Endodermal cell (in vitro differentiated cells): Measurements from ENCODE around the gene RASL10B. TPM values are rescaled to one million over a fixed set of nuclear protein-coding genes. Genes with fewer than 3 reads are reported as not detected.

ENCODE experiments used
- DNase-seq: peaks from one replicate; pipeline ENCODE4 v3.0.0-alpha.2; 2017
- H3K27ac ChIP-seq: 2 replicates; pipeline ENCODE4 v1.5.1; 2013; ENCODE audit warnings: mild to moderate bottlenecking, low read depth, low read length, moderate library complexity
- H3K27me3 ChIP-seq: 2 replicates; pipeline ENCODE4 v1.6.1; 2013; ENCODE audit warnings: mild to moderate bottlenecking, low read length, moderate library complexity; ENCODE audit not compliant: insufficient read depth, control insufficient read depth, poor library complexity, severe bottlenecking
- H3K36me3 ChIP-seq: 2 replicates; pipeline ENCODE4 v1.7.0; 2013; ENCODE audit warnings: mild to moderate bottlenecking, low read length, moderate library complexity; ENCODE audit not compliant: control insufficient read depth, insufficient read depth
- H3K4me1 ChIP-seq: one replicate; pipeline ENCODE4 v1.7.0; 2013; ENCODE audit warnings: low read length; ENCODE audit not compliant: control insufficient read depth, insufficient read depth
- H3K4me3 ChIP-seq: 2 replicates; pipeline ENCODE4 v1.5.1; 2013; ENCODE audit warnings: mild to moderate bottlenecking, low read length, moderate library complexity
- H3K9ac ChIP-seq: 2 replicates; pipeline ENCODE4 v1.6.1; 2013; ENCODE audit warnings: mild to moderate bottlenecking, low read length, moderate library complexity; ENCODE audit not compliant: poor library complexity, severe bottlenecking; ENCODE audit errors: extremely low read depth
- H3K9me3 ChIP-seq: 2 replicates; pipeline ENCODE4 v1.6.1; 2013; ENCODE audit warnings: mild to moderate bottlenecking, low read length, moderate library complexity; ENCODE audit not compliant: control insufficient read depth
- H3K27ac Mint-ChIP-seq: 2 replicates; pipeline ENCODE4 v1.8.0; 2020; ENCODE audit warnings: mixed read lengths
- H3K27me3 Mint-ChIP-seq: 2 replicates; pipeline ENCODE4 v1.8.0; 2021; ENCODE audit warnings: mild to moderate bottlenecking, mixed read lengths; ENCODE audit not compliant: insufficient read depth
- H3K36me3 Mint-ChIP-seq: 2 replicates; pipeline ENCODE4 v1.8.0; 2020; ENCODE audit warnings: low read depth, mixed read lengths
- H3K4me1 Mint-ChIP-seq: 2 replicates; pipeline ENCODE4 v1.8.0; 2020; ENCODE audit warnings: mixed read lengths
- H3K4me3 Mint-ChIP-seq: 2 replicates; pipeline ENCODE4 v1.8.0; 2020; ENCODE audit warnings: mild to moderate bottlenecking, moderate library complexity, mixed read lengths
- H3K9me3 Mint-ChIP-seq: 2 replicates; pipeline ENCODE4 v1.8.0; 2020; ENCODE audit warnings: mild to moderate bottlenecking, mixed read lengths
- CTCF ChIP-seq: fragments of 200-600 bp; sonication (generic); conservative IDR thresholded peaks from 2 replicates; pipeline ENCODE4 v1.5.0; 2021; ENCODE audit warnings: antibody characterized with exemption, mild to moderate bottlenecking
- WGBS, 2 experiments: methylation state at CpG; one replicate each; pipeline versions ENCODE4 v1.1.5 to v1.1.7; 2013; ENCODE audit warnings: missing lambda C conversion rate in 2 of 2, mixed read lengths in 1 of 2; ENCODE audit not compliant: insufficient coverage in 1 of 2, insufficient read length in 1 of 2; 5-methylcytosine and 5-hydroxymethylcytosine counted together
- total RNA-seq, 2 donors: library from RNA; stranded (reverse); fragmentation: NEBNext Ultra II Directional in 1 of 2; extraction: Animal tissue kit (Norgen Biotek cat#: 25700) in 1 of 2; gene quantifications; 2 replicates in 1 of 2; 3 replicates in 1 of 2; pipeline ENCODE4 v1.2.1, GENCODE V29; 2021

Gene RASL10B
- total RNA-seq, 2 donors from 2014 or later: 28.6 to 31.9 TPM

- H3K27ac Mint-ChIP-seq: no peak overlapping the region
- peaks cover 18% of the 10 kb centered on the region for H3K4me1 Mint-ChIP-seq
- Histone ChIP-seq H3K4me1 (peaks cover 4% of the 10 kb centered on the region), H3K27ac (no peak overlapping the region), H3K4me3 (no peak overlapping the region), H3K9ac (no peak overlapping the region), H3K9me3 (no peaks in the 10 kb centered on the region), H3K36me3 (peaks cover 44% of the 10 kb centered on the region), H3K27me3 (no peaks in the 10 kb centered on the region)
- 85% methylated on average over 3 of the region's 3 CpGs; no CpG with 5 or more reads in 1 of the 2 experiments for WGBS, 2 experiments
- no peaks in the 10 kb centered on the region for H3K9me3 Mint-ChIP-seq
- no peak overlapping the region for H3K4me3 Mint-ChIP-seq
- no peak for DNase-seq
- H3K36me3 Mint-ChIP-seq: peaks cover 37% of the 10 kb centered on the region
- no peak for TF ChIP-seq CTCF
- no peaks in the 10 kb centered on the region for H3K27me3 Mint-ChIP-seq
Observed at GRCh38 chr17:35708149-35708548, 23.3 kb upstream of the RASL10B start.

GRCh38 chr17:35708951-35709350 is 22.5 kb upstream of the RASL10B start:
- peaks cover 33% of the 10 kb centered on the region for H3K36me3 Mint-ChIP-seq
- peaks cover 52% of the 10 kb centered on the region for H3K36me3 ChIP-seq
- no peaks in the 10 kb centered on the region for H3K27me3 ChIP-seq
- H3K4me1 ChIP-seq: peaks cover 4% of the 10 kb centered on the region
- WGBS, 2 experiments: 80 to 96% methylated on average over 1 to 3 of the region's 3 CpGs
- H3K9ac ChIP-seq: no peak overlapping the region
- no peak overlapping the region for H3K4me3 Mint-ChIP-seq
- H3K27ac Mint-ChIP-seq: no peak overlapping the region
- H3K9me3 Mint-ChIP-seq: no peaks in the 10 kb centered on the region
- no peak for TF ChIP-seq CTCF
- peaks cover 18% of the 10 kb centered on the region for H3K4me1 Mint-ChIP-seq
- H3K9me3 ChIP-seq: no peaks in the 10 kb centered on the region
- DNase-seq: no peak
- H3K27ac ChIP-seq: no peak overlapping the region
- no peak overlapping the region for H3K4me3 ChIP-seq
- no peaks in the 10 kb centered on the region for H3K27me3 Mint-ChIP-seq

GRCh38 chr17:35709874-35710273 is 21.6 kb upstream of the RASL10B start:
- peaks cover 4% of the 10 kb centered on the region for H3K4me1 ChIP-seq
- H3K4me3 ChIP-seq: no peak overlapping the region
- Mint-ChIP-seq H3K27me3 (no peaks in the 10 kb centered on the region), H3K4me1 (peaks cover 17% of the 10 kb centered on the region), H3K4me3 (no peak overlapping the region), H3K9me3 (no peaks in the 10 kb centered on the region), H3K36me3 (peaks cover 31% of the 10 kb centered on the region), H3K27ac (no peak overlapping the region)
- H3K27me3 ChIP-seq: no peaks in the 10 kb centered on the region
- peaks cover 60% of the 10 kb centered on the region for H3K36me3 ChIP-seq
- H3K27ac ChIP-seq: no peak overlapping the region
- no peak for DNase-seq
- H3K9ac ChIP-seq: no peak overlapping the region
- H3K9me3 ChIP-seq: no peaks in the 10 kb centered on the region
- 86 to 100% methylated on average over 1 to 3 of the region's 3 CpGs for WGBS, 2 experiments
- no peak for TF ChIP-seq CTCF
